ENCODE measurements around the gene YWHAB. TPM values are rescaled to one million over a fixed set of nuclear protein-coding genes. Genes with fewer than 3 reads are reported as not detected.
A peak's percentile ranks its signal among the peaks of the same experiment; 100 is the strongest.

Gene YWHAB
- total and polyA plus RNA-seq, 11 donors: 32.2 to 160 (median 120) TPM

- Histone ChIP-seq H3K4me1 (no peaks in the 10 kb centered on the region), H3K9me3 (no peaks in the 10 kb centered on the region), H3K4me3 (no peak overlapping the region), H3K27me3 (no peaks in the 10 kb centered on the region), H3K36me3 (peaks cover 0 to 13% (median 0%) of the 10 kb centered on the region in 9 donors), H3K27ac (no peak overlapping the region)
- intact Hi-C loops (cut with DNase I): no loop called here
- no peak for DNase-seq
- ATAC-seq: peak in 1 of 4 donors; percentile 27
- TF ChIP-seq POLR2A (IDR thresholded peaks at IDR 0.05) (no peak), CTCF (IDR thresholded peaks at IDR 0.05) (no peak)
- 93 to 97% (median 95%) methylated on average over 10 of the region's 10 CpGs for WGBS, 4 donors
These were observed 33.3 kb downstream of the YWHAB start for GRCh38 chr20:44918761-44919160.

- ATAC-seq (no peak), DNase-seq (no peak)
- intact Hi-C loops (cut with DNase I): no loop called here
- peaks cover 0 to 12% (median 0%) of the 10 kb centered on the region in 9 donors for H3K36me3 ChIP-seq
- WGBS, 4 donors: 97 to 98% (median 98%) methylated on average over 10 to 14 of the region's 14 CpGs
- no peaks in the 10 kb centered on the region for H3K9me3 ChIP-seq
- no peak overlapping the region for H3K27ac ChIP-seq
- no peaks in the 10 kb centered on the region for H3K4me1 ChIP-seq
- no peak overlapping the region for H3K4me3 ChIP-seq
- H3K27me3 ChIP-seq: no peaks in the 10 kb centered on the region
- no peak for TF ChIP-seq CTCF (IDR thresholded peaks at IDR 0.05)
- TF ChIP-seq POLR2A (IDR thresholded peaks at IDR 0.05): no peak
These were observed 35.9 kb downstream of the YWHAB start for GRCh38 chr20:44921447-44921846.

GRCh38 chr20:44924541-44924940 lies 39.0 kb downstream of the YWHAB start:
- no peak overlapping the region for H3K4me3 ChIP-seq
- 60 to 70% (median 66%) methylated on average over 4 of the region's 4 CpGs for WGBS, 4 donors
- H3K4me1 ChIP-seq: no peaks in the 10 kb centered on the region
- H3K9me3 ChIP-seq: no peaks in the 10 kb centered on the region
- TF ChIP-seq POLR2A (IDR thresholded peaks at IDR 0.05) (no peak), CTCF (IDR thresholded peaks at IDR 0.05) (no peak)
- intact Hi-C loops (cut with DNase I): no loop called here
- no peak overlapping the region for H3K27ac ChIP-seq
- no peaks in the 10 kb centered on the region for H3K27me3 ChIP-seq
- ATAC-seq (no peak), DNase-seq (no peak)
- H3K36me3 ChIP-seq: peaks cover 0 to 10% (median 0%) of the 10 kb centered on the region in 9 donors

GRCh38 chr20:44928595-44928994 lies 43.1 kb downstream of the YWHAB start:
- Histone ChIP-seq H3K9me3 (no peaks in the 10 kb centered on the region), H3K36me3 (peaks cover 0 to 21% (median 0%) of the 10 kb centered on the region in 9 donors), H3K4me1 (no peaks in the 10 kb centered on the region), H3K27me3 (no peaks in the 10 kb centered on the region), H3K27ac (no peak overlapping the region), H3K4me3 (no peak overlapping the region)
- TF ChIP-seq CTCF (IDR thresholded peaks at IDR 0.05) (no peak), POLR2A (IDR thresholded peaks at IDR 0.05) (no peak)
- no peak for DNase-seq
- intact Hi-C loops (cut with DNase I): no loop called here
- WGBS, 4 donors: 78 to 81% (median 81%) methylated on average over 3 of the region's 3 CpGs
- ATAC-seq: no peak

Measured in heart left ventricle (tissue), 16 donors.